Stimulated activated CD8-positive, alpha-beta memory T cell treated with anti-CD3 and anti-CD28 coated beads, Interleukin-7, amount 100 ng/mL, for 48 hours (primary cell): ENCODE measurements around the gene MRPS2.

Experiments used
- DNase-seq, 2 donors: peaks; one replicate each; pipeline ENCODE4 v3.0.0-alpha.2; 2020; ENCODE audit warnings: low read depth in 1 of 2; ENCODE audit errors: extremely low read depth in 1 of 2

Gene MRPS2

DNA sequence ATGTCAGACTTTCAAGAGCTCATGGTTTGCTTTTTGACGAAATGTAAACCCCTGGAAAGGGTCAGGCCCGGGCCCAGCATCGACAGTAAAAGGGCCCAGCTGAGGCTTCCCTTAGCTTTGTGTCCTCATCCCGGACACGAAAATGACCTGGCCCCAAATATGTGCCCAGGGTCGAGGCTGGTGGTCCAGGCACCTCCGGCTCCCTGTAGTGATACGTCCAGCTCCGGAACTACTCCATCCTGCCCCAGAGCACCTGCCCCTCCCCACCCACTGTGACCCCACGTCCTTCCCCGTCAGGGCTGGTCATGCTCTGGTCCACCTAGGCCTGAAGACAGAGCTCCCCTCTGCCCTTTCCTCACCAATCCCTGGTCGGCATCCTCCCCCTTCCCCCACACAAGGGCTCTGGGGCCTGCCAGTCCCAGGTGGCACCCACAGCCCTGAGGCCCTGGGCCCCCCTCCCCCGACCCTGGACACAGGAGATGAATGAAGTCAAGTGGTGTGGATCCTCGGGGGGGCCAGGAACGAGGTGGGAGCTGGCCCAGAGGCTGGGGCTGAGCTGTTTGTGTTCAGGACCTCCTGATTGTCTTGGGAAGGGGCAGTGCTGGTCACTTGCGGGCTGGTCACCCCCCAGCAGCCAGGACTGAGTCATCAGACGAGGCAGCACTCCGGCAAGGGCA lies 51.7 kb downstream of the MRPS2 start:
- no peak for DNase-seq

DNA sequence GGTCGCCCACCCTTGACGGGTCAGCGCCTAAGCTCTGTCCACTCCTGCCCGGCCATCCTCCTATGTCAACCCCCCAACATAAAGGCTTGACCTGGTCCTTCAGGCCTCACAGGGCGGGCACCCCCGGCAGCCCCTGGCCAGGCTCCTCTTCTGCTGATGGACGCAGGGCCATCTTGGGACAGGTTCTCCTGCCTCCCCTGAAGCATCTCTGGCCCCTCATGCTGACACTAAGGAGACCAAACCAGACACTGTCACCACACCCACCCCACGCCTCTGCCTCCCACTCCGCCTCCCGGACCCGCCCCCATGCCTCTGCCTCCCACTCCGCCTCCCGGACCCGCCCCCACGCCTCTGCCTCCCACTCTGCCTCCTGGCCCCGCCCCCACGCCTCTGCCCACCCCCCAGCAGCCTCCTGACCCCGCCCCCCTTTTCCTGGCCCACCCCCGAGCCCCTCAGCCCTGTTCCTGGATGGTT lies 52.3 kb downstream of the MRPS2 start:
- DNase-seq, result no peak
